Activated naive CD8-positive, alpha-beta T cell treated with anti-CD3 and anti-CD28 coated beads, Interleukin-2, amount 10 ng/mL, durations not matched to agents 7 days and 5 days (primary cell): ENCODE measurements around the gene CFAP54. TPM values are rescaled to one million over a fixed set of nuclear protein-coding genes. Genes with fewer than 3 reads are reported as not detected.
"Not testable (repeated sequence)": the region's sequence is repeated elsewhere in the genome, so short reads cannot be mapped to it uniquely, and the experiment has no call there.

Experiments used
- ATAC-seq: fragments of 150-1000 bp; cut with Tn5 transposase; one replicate; pipeline ENCODE4 v1.10.0; 2021; ENCODE audit warnings: low read depth, moderate library complexity
- POLR2A ChIA-PET: fragments of 350-600 bp; sonication (Branson Sonifier 250); formaldehyde crosslinking; loops from one replicate; lab custom pipeline; 2021; ENCODE audit warnings: antibody characterized with exemption; lab: Charles Lee
- DNase-seq: peaks from one replicate; pipeline ENCODE4 v3.0.0; 2021
- H3K27ac Mint-ChIP-seq: one replicate; pipeline ENCODE4 v1.8.0; 2022; ENCODE audit warnings: mild to moderate bottlenecking, mixed read lengths
- H3K27me3 Mint-ChIP-seq: one replicate; pipeline ENCODE4 v1.8.0; 2022; ENCODE audit warnings: mild to moderate bottlenecking, moderate library complexity, mixed read lengths
- H3K36me3 Mint-ChIP-seq: one replicate; pipeline ENCODE4 v1.8.0; 2021; ENCODE audit warnings: mild to moderate bottlenecking, mixed read lengths
- H3K4me1 Mint-ChIP-seq: one replicate; pipeline ENCODE4 v1.8.0; 2021; ENCODE audit warnings: mixed read lengths
- H3K4me3 Mint-ChIP-seq: one replicate; pipeline ENCODE4 v1.8.0; 2022; ENCODE audit warnings: mild to moderate bottlenecking, moderate library complexity, mixed read lengths
- H3K9me3 Mint-ChIP-seq: one replicate; pipeline ENCODE4 v1.8.0; 2021; ENCODE audit warnings: mixed read lengths
- total RNA-seq, 2 experiments: library from RNA; stranded (reverse); gene quantifications; one replicate each; pipeline ENCODE4 v1.2.3, GENCODE V29; 2021

CFAP54 gene
- total RNA-seq, 2 experiments from 2014 or later, result 0.94 to 1.8 TPM

DNA sequence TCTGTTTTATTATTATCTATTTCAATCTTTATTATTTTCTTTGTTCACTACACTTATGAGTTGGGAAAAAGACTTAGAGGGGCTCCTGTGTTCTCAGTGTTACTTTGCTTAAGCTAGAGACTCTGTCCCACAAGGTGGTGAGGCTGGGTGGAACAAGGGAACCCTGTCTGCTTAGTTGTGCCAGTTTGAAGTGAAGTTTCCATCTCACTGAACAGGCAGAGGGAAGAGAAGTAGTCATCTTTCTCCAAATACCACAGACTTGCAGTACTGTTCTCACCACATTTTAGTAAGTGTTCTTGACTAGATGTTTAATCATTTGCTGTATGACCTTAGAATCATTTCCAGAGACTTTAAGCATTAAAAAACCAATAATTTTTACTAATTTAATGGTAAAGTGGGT lies 222.0 kb downstream of the CFAP54 start:
- no peaks in the 10 kb centered on the region for H3K4me1 Mint-ChIP-seq
- no peak overlapping the region for H3K4me3 Mint-ChIP-seq
- H3K36me3 Mint-ChIP-seq, result no peaks in the 10 kb centered on the region
- peaks cover 10% of the 10 kb centered on the region for H3K27me3 Mint-ChIP-seq
- DNase-seq, result no peak
- no peaks in the 10 kb centered on the region for H3K9me3 Mint-ChIP-seq
- no peak for ATAC-seq
- no peak overlapping the region for H3K27ac Mint-ChIP-seq
- POLR2A ChIA-PET, result no interaction called here

DNA sequence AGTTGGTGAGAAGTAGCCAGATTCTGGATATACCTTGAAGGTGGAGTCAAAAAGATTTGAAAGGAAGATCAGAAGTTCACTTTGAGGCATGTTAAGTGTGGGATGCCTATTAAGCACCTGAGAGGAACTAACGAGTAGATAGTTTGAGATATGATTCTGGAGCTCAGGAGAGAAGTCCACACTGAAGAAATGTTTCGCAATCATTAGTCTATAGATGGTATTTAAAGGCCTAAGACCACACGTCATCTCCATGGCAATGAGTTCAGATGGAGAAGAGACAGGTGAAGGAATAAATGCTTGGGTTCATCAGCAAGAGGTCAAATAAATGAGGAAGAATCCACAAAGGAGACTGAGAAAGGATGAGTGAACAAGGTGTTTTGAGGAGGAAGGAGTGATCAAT lies 224.8 kb downstream of the CFAP54 start:
- no peak overlapping the region for H3K4me3 Mint-ChIP-seq
- no peaks in the 10 kb centered on the region for H3K4me1 Mint-ChIP-seq
- no peaks in the 10 kb centered on the region for H3K9me3 Mint-ChIP-seq
- DNase-seq (no peak), ATAC-seq (no peak)
- POLR2A ChIA-PET, result no interaction called here
- no peak overlapping the region for H3K27ac Mint-ChIP-seq
- peaks cover 10% of the 10 kb centered on the region for H3K27me3 Mint-ChIP-seq
- no peaks in the 10 kb centered on the region for H3K36me3 Mint-ChIP-seq

DNA sequence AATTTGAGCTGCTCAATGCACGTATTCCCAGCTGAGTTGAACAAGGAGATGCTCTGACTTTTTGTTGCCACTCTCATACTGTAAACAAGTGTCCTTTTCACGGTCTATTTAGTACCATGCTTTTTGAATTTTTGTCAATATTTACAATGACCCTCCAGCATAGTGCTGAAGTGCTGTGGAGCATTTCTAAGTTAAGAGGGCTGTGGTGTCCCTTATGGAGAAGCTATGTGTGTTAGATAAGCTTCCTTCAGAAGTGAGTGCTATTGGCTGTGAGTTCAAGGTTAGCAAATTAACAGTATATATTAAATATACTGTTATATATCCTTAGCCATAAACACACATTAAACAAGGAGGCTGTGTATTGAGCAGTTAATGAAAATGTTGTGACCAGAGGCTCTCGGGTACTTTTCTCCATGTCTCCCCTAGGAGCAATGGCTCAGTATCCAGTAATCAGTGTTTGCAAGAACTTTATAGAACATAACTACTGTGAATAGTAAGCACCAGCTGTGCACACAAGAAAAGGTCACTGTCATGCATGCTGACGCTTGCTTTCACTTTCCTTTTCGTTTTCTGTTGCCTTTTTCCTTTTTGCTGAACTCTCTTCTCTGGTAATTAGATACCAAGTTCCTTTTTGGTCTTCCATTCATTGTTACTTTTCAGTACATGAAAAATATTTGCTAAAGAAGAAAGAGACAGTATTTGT lies 230.4 kb downstream of the CFAP54 start:
- peaks cover 2% of the 10 kb centered on the region for H3K4me1 Mint-ChIP-seq
- no peaks in the 10 kb centered on the region for H3K9me3 Mint-ChIP-seq
- no peaks in the 10 kb centered on the region for H3K27me3 Mint-ChIP-seq
- peak overlapping the region; percentile 93 for H3K27ac Mint-ChIP-seq
- peak overlapping the region; percentile 90 for H3K4me3 Mint-ChIP-seq
- ATAC-seq (peak; percentile 82), DNase-seq (no peak)
- POLR2A ChIA-PET, result interaction anchor here (2.0 kb wide), 1 partner anchor 188 kb away, joined by 6 read pairs; the partner anchor contains the start of gene NEDD1
- H3K36me3 Mint-ChIP-seq, result no peaks in the 10 kb centered on the region

DNA sequence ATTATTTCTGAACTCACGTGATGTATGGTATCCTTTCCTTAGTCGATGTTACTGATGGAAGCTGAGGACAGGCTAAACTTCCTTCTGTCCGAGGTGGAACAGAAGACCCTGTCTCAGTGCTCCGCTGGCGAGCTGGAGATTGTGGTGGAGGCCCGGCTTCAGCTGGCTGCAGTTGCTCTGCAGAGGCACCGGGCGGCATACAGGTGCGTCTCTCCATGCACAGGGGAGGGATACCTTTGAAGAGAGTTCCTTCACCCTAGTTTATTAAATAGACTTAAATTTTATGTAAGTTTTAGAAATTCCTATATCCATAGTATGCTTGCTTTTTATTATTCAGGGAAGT lies 231.0 kb downstream of the CFAP54 start:
- DNase-seq (peak; percentile 47), ATAC-seq (peak; percentile 80)
- H3K36me3 Mint-ChIP-seq, result no peaks in the 10 kb centered on the region
- H3K27me3 Mint-ChIP-seq, result no peaks in the 10 kb centered on the region
- no peaks in the 10 kb centered on the region for H3K9me3 Mint-ChIP-seq
- peak overlapping the region; percentile 90 for H3K4me3 Mint-ChIP-seq
- H3K4me1 Mint-ChIP-seq, result peaks cover 2% of the 10 kb centered on the region
- POLR2A ChIA-PET, result interaction anchor here (2.0 kb wide), 1 partner anchor 187 kb away, joined by 6 read pairs; the partner anchor contains the start of gene NEDD1
- H3K27ac Mint-ChIP-seq, result peak overlapping the region; percentile 93

DNA sequence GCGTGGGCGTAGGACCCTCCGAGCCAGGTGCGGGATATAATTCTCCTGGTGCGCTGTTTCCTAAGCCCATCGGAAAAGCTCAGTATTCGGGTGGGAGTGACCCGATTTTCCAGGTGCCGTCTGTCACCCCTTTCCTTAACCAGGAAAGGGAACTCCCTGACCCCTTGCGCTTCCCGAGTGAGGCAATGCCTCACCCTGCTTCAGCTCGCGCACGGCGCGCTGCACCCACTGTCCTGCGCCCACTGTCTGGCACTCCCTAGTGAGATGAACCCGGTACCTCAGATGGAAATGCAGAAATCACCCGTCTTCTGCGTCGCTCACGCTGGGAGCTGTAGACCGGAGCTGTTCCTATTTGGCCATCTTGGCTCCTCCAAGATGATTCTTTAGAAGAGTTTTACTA lies 240.1 kb downstream of the CFAP54 start:
- H3K36me3 Mint-ChIP-seq, H3K4me1 Mint-ChIP-seq, POLR2A ChIA-PET, H3K27me3 Mint-ChIP-seq, H3K9me3 Mint-ChIP-seq, DNase-seq, H3K4me3 Mint-ChIP-seq, H3K27ac Mint-ChIP-seq, ATAC-seq: not testable (repeated sequence)

DNA sequence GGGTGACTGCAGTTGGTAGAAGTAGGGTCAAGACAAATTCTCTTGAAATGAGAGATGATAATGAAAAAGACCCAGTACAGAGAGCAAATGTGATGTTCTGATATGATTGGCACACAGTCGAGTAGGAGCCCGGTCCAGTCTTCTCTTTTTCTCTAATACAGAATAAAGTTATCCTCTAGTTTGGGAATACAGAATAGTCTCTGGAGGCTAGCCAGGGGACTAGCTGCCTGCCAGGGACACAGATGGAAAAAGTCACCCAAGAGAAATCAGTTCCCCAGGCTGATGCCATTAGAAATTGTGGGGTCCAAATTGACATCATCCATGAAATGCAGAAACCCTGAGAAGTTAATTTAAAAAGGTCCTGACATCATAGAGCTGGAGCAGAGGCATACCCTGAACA lies 240.5 kb downstream of the CFAP54 start:
- POLR2A ChIA-PET, result no interaction called here
- no peak overlapping the region for H3K4me3 Mint-ChIP-seq
- H3K4me1 Mint-ChIP-seq, result no peaks in the 10 kb centered on the region
- DNase-seq (no peak), ATAC-seq (no peak)
- H3K36me3 Mint-ChIP-seq, result no peaks in the 10 kb centered on the region
- H3K27ac Mint-ChIP-seq, result no peak overlapping the region
- H3K27me3 Mint-ChIP-seq, result peaks cover 5% of the 10 kb centered on the region
- no peaks in the 10 kb centered on the region for H3K9me3 Mint-ChIP-seq

DNA sequence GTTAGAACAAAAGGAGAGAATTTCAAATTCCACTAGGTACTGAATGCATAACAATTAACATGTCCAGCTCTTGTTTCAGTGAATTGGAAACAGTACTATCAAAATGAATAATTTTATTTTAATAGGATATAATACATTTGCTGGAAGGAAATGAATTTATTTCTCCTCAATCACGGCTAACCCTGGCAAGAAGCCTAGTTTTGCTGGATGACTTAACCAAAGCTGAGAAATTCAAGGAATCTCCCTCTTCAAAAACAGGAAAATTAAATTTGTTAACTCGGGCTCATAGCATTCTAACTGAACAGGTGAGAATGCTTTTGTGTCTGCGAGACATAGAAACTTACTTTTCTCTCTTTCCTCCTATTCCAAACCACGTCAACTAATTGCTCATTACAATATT lies 254.2 kb downstream of the CFAP54 start:
- peaks cover 1% of the 10 kb centered on the region for H3K27me3 Mint-ChIP-seq
- POLR2A ChIA-PET, result no interaction called here
- ATAC-seq, result no peak
- H3K36me3 Mint-ChIP-seq, result no peaks in the 10 kb centered on the region
- H3K27ac Mint-ChIP-seq, result no peak overlapping the region
- no peaks in the 10 kb centered on the region for H3K4me1 Mint-ChIP-seq
- no peak overlapping the region for H3K4me3 Mint-ChIP-seq
- no peak for DNase-seq
- H3K9me3 Mint-ChIP-seq, result no peaks in the 10 kb centered on the region

DNA sequence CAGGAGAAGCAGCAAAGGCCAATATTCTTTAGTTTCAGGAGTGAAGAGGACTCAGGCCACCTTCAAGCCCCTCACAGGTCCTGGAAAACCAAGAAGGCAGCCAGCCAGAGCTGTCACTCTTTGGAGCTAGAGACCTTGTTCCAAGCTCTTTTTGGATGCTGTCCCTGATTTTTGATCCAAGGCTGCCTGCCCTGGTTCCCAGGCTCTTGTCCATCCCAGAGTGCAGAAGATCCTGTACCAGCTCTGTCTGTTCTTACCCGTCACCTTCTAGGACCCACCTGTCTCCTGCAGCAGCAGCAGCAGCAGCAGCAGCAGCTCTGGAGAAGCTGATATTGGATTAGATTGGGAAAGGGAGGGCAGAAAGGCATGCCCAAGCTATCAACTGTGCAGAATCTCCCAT lies 260.6 kb downstream of the CFAP54 start:
- Mint-ChIP-seq H3K36me3 (no peaks in the 10 kb centered on the region), H3K27ac (no peak overlapping the region), H3K9me3 (no peaks in the 10 kb centered on the region), H3K4me3 (no peak overlapping the region), H3K27me3 (peaks cover 1% of the 10 kb centered on the region), H3K4me1 (no peaks in the 10 kb centered on the region)
- ATAC-seq, result no peak
- DNase-seq, result no peak
- POLR2A ChIA-PET, result no interaction called here

DNA sequence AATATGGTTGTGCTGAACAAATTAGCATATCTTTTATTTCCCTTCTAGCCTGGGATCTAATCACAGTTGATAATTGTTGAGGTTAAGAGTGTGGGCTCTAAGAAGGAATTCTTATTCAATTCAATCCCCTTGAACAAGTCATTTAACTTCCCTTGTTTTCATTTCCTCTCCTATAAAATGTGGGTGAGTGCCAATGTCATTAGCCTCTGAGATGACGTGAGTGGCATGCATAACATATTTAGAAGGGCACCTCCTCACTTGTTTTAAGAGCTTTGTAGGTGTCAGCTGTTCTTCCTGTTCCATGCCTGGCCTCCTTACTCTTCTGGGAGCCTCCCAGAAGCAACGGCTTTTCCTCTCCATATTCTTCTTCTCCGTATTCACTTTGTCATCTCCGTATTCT lies 262.2 kb downstream of the CFAP54 start:
- Mint-ChIP-seq H3K4me3 (no peak overlapping the region), H3K27me3 (peaks cover 1% of the 10 kb centered on the region), H3K36me3 (no peaks in the 10 kb centered on the region), H3K27ac (no peak overlapping the region), H3K4me1 (no peaks in the 10 kb centered on the region), H3K9me3 (no peaks in the 10 kb centered on the region)
- DNase-seq (no peak), ATAC-seq (no peak)
- POLR2A ChIA-PET, result no interaction called here

DNA sequence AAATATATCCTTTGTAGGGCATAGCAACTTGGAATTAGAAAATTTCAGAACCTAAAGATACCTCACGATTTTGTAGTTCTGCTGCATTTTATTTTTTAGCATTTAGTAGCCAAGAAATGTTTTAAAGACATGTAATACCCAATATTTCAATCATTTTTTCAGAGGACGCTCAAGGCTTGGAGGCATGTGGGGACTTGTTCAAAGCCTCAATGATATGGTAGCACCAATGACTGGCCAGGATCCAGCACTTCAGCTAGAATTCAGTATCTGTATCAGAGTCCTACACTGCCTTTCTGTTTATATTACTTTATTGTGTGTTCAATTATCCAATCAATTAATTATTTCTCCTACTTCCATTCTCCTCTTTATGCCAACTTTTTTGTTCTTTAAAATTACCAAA lies 262.8 kb downstream of the CFAP54 start:
- H3K27me3 Mint-ChIP-seq, result peaks cover 1% of the 10 kb centered on the region

DNA sequence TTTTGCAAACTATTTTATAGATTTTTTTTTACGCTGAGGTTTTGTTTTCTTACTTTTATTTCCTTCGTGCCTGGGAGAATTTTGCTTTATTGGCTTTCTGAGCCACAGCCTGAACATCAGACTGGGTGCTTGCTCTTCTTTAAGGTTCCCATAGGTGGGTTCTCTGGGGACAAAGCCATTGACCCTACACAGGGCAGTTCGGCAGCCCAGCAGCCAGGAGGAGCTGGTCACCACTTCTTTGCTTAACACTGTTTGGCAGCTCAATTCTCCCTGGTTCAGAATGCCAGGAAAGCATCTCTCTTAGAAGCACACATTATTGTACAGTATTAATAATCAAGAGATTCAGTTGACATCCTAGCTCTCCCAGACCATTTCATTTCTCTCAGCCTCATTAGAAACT lies 276.9 kb downstream of the CFAP54 start:
- Mint-ChIP-seq H3K27ac (no peak overlapping the region), H3K27me3 (peaks cover 6% of the 10 kb centered on the region), H3K36me3 (no peaks in the 10 kb centered on the region), H3K9me3 (no peaks in the 10 kb centered on the region), H3K4me1 (no peaks in the 10 kb centered on the region), H3K4me3 (no peak overlapping the region)
- no peak for ATAC-seq
- POLR2A ChIA-PET, result no interaction called here
- no peak for DNase-seq

More for the DNA sequence above, 262.8 kb downstream of the CFAP54 start:
- no peaks in the 10 kb centered on the region for H3K9me3 Mint-ChIP-seq
- ATAC-seq, result no peak
- POLR2A ChIA-PET, result no interaction called here
- no peak overlapping the region for H3K4me3 Mint-ChIP-seq
- H3K27ac Mint-ChIP-seq, result no peak overlapping the region
- DNase-seq, result no peak
- no peaks in the 10 kb centered on the region for H3K36me3 Mint-ChIP-seq
- H3K4me1 Mint-ChIP-seq, result no peaks in the 10 kb centered on the region

DNA sequence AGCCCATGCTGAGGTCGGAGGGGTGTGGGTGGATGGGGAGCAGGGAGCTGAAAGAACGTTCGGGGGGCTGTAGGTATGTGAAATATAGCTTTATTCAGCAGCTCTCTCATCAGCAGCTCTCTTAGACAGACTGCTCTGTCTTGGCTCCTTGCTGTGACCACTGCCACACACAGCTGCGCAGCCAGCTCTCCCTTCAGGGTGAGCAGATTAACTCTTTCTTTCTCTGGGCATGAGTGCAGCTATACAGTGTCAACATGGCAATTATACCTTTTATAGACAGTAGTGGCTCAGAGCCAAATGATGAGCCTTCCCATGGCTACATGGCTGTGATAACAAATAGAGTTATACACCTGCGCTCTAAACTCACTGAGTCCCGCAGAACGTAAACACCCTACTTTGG lies 280.0 kb downstream of the CFAP54 start:
- Mint-ChIP-seq H3K4me1 (no peaks in the 10 kb centered on the region), H3K27ac (no peak overlapping the region), H3K4me3 (no peak overlapping the region), H3K27me3 (peaks cover 5% of the 10 kb centered on the region), H3K9me3 (no peaks in the 10 kb centered on the region), H3K36me3 (no peaks in the 10 kb centered on the region)
- ATAC-seq (no peak), DNase-seq (no peak)
- POLR2A ChIA-PET, result no interaction called here

DNA sequence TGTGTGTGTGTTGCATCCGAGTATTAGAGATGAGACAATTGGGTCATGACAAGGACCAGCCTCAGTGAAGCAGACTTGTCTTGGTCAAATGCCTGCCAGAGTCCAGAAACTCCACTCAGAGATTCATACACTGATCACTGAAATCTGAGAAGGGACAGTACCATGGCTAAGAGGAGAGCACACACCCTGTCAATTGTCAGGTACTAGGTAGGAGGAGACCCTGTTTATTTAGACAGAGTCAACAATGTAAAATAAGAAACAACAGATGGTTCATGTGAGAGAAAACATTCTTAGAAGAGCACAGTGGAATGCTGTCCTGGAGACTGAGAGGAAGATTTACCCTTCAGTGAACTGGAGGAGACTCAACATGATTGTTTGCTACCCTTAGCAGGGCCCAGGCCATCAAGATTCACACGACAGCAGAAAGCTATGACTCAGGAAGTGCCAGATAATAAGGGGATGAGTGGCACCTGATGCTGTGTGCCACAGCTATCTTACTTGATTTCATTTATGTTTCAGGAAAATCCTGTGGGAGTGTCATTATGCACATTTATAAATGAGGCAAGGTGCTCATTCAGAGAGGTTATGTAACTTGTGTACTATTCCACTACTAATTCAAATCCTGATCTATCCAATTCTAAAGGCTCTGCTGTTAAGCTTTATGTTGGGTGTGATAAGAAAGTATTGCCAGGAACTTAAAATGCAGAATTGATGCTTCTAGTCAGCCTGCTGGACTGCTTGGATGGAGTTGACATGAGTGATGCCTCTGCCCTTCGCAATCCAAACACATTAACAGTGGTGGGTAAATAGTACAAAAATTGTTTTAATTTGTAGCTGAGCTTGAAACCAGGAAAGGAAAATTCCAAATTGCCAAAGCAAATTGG lies 281.1 kb downstream of the CFAP54 start:
- Mint-ChIP-seq H3K27ac (no peak overlapping the region), H3K4me3 (no peak overlapping the region), H3K9me3 (no peaks in the 10 kb centered on the region), H3K4me1 (no peaks in the 10 kb centered on the region), H3K27me3 (peaks cover 5% of the 10 kb centered on the region), H3K36me3 (no peaks in the 10 kb centered on the region)
- ATAC-seq (no peak), DNase-seq (no peak)
- POLR2A ChIA-PET, result no interaction called here

DNA sequence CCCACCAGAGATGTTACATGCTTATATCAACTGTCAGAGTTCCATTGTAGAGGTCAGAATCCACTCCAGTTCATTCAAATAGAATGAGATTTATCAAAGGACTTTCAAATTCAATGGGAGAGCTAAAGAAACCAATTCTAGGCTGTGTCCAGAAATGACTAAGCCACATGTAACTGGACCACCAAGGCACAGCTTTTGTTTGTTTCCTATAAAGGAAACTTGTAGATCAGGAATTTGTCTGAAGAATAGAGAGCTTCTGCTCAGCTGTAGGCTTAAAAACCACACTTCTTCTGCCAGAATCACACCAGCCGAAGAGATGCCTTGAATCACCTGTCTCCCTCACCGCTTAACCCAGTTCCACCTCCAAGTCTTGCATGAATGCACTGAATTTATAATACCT lies 283.7 kb downstream of the CFAP54 start:
- Mint-ChIP-seq H3K27me3 (peaks cover 2% of the 10 kb centered on the region), H3K27ac (no peak overlapping the region), H3K9me3 (no peaks in the 10 kb centered on the region), H3K36me3 (no peaks in the 10 kb centered on the region), H3K4me3 (no peak overlapping the region), H3K4me1 (no peaks in the 10 kb centered on the region)
- POLR2A ChIA-PET, result no interaction called here
- DNase-seq (no peak), ATAC-seq (no peak)
